Measurements from ENCODE around the gene PCED1A.
A peak's percentile ranks its signal among the peaks of the same experiment; 100 is the strongest.

PCED1A gene, protein sequence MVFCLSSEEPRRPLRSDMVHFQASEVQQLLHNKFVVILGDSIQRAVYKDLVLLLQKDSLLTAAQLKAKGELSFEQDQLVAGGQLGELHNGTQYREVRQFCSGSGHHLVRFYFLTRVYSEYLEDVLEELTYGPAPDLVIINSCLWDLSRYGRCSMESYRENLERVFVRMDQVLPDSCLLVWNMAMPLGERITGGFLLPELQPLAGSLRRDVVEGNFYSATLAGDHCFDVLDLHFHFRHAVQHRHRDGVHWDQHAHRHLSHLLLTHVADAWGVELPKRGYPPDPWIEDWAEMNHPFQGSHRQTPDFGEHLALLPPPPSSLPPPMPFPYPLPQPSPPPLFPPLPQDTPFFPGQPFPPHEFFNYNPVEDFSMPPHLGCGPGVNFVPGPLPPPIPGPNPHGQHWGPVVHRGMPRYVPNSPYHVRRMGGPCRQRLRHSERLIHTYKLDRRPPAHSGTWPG

GRCh38 chr20:2840138-2840966 is at the start of gene PCED1A, which contains the start of gene VPS16:
Gene PCED1A, minus strand, starts transcription at chr20:2840655. Its CDS starts 743 bp downstream, at chr20:2839912.
Gene VPS16, plus strand, starts transcription at chr20:2840745. Its CDS starts 30 bp downstream, at chr20:2840775.
- DNase-seq = peak; percentile 6 to 92 (median 82)

- DNase-seq = no peak
These were observed 49.3 kb upstream of the PCED1A start for GRCh38 chr20:2889797-2890196.

DNA sequence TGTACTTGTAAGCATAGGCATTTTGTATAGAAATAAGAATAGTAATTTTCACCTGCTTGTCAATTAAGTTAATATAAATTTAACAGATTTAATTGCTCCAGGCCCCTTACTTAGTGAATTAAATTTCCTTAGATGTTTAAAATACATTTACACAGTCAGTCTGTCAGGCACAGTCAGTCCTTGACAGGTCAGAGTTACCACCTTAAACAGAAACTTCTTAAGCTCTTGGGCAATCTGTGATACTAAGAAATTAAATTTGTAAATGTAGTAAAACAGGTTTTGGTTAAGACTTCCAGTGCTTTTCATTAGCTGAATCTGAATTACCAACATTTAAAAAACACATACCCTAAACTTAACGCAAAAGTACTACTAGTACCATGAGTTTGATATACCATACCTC is 48.8 kb upstream of the PCED1A start:
- DNase-seq = no peak

- no peak for DNase-seq
These were observed 47.9 kb upstream of the PCED1A start for GRCh38 chr20:2888224-2888955.

DNA sequence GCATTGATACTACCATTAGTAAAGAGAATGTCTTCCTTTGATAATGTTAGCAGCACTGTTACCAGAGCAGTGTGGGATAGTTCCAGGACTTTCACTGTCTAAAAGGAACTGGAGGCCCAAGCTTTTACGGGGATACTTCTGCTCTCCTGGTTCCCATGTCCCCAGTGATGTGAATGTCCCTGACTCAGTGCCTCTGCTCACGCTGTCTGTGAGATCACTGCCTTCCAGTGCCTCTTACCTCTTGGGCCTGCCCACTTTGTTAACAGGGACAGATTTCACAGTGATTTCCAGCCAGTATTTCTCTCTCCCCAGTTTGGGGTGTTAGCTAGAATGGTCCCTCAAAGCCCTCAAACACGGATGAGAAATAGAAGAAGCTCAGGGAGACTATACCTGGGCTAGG is 47.3 kb upstream of the PCED1A start:
- DNase-seq = no peak

GRCh38 chr20:2883726-2884637 is 43.5 kb upstream of the PCED1A start:
- no peak for DNase-seq

- no peak for DNase-seq
These were observed 40.2 kb upstream of the PCED1A start for GRCh38 chr20:2880650-2881049.

DNA sequence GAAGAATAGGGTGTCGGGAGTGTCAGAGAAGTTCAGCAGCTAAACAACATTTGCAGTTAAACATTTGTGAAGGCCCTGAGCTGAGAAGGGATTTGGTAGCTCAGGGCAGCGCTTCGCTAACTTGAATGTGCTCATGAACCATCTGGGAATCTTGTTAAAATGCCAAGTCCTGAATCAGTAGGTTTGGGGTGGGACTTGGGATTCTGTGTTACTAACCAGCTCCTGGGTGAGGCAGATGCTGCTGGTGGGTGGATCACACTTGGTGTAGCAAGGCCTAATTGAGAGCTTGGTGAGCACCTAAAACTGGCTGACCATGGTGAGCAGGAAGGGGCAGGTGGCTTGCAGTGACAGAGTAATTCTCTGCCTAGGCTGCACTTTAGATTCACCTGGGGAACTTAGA is 38.7 kb upstream of the PCED1A start:
- peak in 1 of 14 donors; percentile 85 for DNase-seq

GRCh38 chr20:2878515-2878914 is 38.1 kb upstream of the PCED1A start:
- no peak for DNase-seq

DNA sequence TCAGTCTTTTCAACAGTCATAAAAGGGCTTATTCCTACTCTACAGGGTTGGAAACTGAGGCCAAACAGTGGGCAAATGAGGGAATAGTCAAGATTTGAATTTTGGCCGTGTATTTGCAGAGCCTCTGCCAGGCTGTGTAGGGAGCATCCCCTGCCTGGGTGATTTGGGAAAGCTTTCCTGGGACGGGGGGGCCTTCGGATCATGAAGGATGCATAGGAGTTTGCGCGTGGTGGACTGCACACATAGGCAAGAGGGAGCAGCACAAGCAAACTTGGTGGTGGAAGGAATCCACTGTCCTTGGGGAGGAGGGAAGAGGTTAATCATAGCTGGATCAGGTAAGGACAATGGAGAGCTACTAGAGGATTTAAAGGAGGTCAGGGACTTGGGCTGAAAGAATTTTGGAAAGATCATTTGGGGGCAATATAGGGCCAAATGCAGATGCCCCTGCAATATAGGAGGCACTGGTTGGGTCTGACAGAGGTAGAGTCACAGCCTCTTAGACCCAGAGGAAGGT is 35.3 kb upstream of the PCED1A start:
- no peak for DNase-seq

DNA sequence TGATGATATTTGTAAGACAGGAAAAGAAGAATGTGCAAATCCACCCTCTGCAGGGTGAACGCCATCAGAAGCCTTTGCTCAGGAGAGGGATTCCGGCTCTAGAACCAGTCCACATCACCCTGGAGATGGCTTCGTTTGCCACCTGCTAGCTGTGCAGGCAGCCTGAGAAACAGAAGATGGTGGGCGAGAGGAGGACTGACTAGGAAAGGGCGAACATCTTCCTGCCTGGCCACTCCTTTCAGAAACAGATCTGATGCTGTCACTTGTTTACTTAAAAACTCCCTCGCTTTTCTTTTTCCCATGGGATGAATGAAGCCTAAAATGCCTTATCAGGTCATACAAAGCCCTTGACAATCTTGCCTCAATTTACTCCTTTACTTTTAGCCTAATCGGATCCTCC is 34.0 kb upstream of the PCED1A start:
- DNase-seq = peak in 1 of 14 donors; percentile 45

GRCh38 chr20:2873747-2874041 is 33.2 kb upstream of the PCED1A start:
- DNase-seq = peak in 1 of 14 donors; percentile 44

DNA sequence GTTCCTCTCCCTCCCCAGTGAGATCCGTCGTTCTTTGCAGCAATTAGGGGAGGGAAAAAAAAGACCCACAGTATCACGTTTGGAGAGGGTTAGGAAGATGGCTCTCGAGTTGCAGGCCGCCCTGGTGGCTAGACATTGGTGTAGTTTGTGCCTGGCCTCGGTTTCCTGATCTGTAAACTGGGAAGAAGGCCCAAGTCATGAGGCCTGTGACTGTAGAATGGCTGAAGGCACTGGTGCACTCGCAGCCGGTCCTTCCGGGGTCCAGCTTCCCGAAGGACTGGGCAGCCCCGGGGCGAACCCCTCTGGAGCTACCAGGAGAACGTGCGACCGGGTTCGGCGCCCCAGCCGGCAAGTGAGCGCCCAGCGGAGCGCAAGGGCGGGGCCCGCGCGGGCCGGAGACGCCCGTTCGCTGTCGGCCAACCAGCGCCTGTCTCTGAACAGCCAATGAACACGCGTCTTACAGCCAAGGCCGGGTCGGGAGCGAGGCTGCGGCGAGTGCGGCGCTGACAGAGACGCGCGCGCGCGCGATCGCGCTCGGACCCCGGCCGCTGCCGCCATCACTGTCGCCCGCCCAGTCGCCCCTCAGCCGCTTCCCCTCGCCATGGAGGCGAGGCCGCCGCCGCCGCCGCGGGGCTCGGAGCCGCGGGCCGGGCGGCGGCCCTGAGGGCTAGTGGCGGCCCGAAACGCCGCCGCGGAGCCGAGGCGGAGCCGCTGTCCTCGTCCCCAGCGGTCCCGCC is 32.7 kb upstream of the PCED1A start, which contains the start of gene PTPRA:
Gene PTPRA (plus strand): TSS at position 472 of the 737 bp plus-strand sequence. CDS start 90,797 bp downstream, outside the sequence.
- peak; percentile 23 to 93 (median 90) for DNase-seq

DNA sequence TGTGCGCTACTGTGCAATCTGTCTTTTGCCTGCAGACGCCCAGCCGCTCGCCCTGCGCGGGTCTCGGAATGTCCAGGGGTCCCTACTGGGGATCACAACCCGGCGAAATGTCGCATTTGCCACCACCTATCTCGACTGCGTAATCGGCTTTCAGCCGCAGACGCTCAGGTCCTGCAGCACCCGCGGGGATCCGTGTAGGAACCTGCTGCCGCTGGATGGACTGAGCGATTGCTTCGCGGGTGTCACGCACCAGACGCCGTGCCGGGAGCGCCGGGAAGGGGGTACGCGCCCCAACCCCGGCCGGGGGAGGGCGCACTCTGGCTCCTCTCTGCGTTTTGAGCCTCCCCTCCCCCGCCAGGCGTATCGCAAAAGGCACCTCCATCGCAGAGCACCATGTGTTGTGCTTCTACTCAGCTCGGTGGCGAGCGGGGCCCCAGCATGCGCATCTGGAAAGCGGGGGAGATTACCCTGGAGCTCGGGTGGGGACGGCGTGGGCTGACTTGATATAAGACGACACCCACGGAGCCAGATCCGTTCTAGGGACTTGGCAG is 32.1 kb upstream of the PCED1A start:
- peak in 11 of 14 donors; percentile 49 to 74 (median 65) for DNase-seq

GRCh38 chr20:2871661-2872458 is 31.4 kb upstream of the PCED1A start:
- no peak for DNase-seq

- DNase-seq = peak in 1 of 14 donors; percentile 52
These were observed 30.6 kb upstream of the PCED1A start for GRCh38 chr20:2871111-2871465.

GRCh38 chr20:2869381-2869780 is 28.9 kb upstream of the PCED1A start:
- no peak for DNase-seq

DNA sequence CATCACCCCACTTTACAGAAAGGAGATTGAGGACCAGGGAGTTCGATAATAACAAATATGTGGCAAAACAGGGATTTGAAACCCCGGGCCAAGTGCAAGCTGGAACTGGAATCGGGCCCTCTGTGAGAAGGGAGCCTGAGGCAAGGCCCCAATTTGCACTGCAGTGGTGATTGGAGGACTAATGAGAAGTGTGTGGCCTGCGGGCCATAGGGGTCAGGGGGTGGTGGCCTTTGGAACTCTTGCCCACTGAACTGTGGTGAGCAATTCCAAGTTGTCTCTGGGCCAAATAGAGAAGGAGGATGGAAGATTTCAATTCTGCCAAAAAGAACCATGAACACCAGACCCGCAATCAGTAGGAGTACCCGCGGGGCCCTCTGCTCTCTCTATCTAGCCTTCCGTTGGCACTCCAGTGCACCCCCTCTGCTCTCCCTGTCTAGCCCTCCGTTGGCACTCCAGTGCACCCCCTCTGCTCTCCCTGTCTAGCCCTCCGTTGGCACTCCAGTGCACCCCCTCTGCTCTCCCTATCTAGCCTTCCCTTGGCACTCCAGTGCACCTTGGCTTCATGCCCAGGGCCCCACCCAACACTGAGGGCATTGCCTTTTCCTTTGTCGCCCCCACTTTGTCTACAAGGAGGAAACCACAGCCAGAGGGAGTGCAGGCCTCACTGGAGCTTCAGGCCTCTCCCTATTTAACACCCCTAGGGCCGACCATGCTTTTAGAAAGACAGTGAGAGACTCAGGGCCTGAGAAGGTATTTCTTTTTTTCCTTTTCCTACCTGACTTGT is 26.8 kb upstream of the PCED1A start:
- no peak for DNase-seq

GRCh38 chr20:2866236-2866635 is 25.8 kb upstream of the PCED1A start:
- no peak for DNase-seq
